K562 (cell line): ENCODE results near the gene BSDC1. TPM values are rescaled to one million over a fixed set of nuclear protein-coding genes. Genes with fewer than 3 reads are reported as not detected.

Experiments used
- ETV5 ChIP-seq: sonication (generic); formaldehyde crosslinking; IDR thresholded peaks from 2 replicates; pipeline ENCODE4 v1.4.0; 2020; ENCODE audit warnings: low read depth, mild to moderate bottlenecking, missing genetic modification reagents
- GABPA ChIP-seq: fragments of 200-800 bp; sonication (Bioruptor generic); conservative IDR thresholded peaks from 2 replicates; pipeline ENCODE4 v1.6.1; 2016; ENCODE audit warnings: low read depth, missing genetic modification characterization, missing compliant biosample characterization
- HNRNPL ChIP-seq: fragments of 200-400 bp; formaldehyde crosslinking; IDR thresholded peaks from 2 replicates; pipeline ENCODE4 v1.6.1; 2017; ENCODE audit warnings: low read depth, mild to moderate bottlenecking, low read length
- NCOA6 ChIP-seq: fragments of 450-650 bp; IDR thresholded peaks from 2 replicates; pipeline ENCODE4 v1.6.1; 2017; ENCODE audit warnings: mild to moderate bottlenecking
- NUFIP1 ChIP-seq: fragments of 450-650 bp; IDR thresholded peaks from 2 replicates; pipeline ENCODE4 v1.6.1; 2018; ENCODE audit not compliant: partially characterized antibody
- polyA plus RNA-seq, 8 experiments: library from polyadenylated mRNA; depleted of rRNA in 4 of 8; stranded (reverse) in 5 of 8; unstranded in 3 of 8; fragments of >200 nt; fragmentation: Nextera tagmentation in 2 of 8; fragmentation: Illumina TruSeq in 1 of 8; extraction: Ambion mirVana in 2 of 8; extraction: Trizol in 1 of 8; gene quantifications; 2 replicates each; pipeline versions ENCODE4 v1.2.1 to v1.2.3, GENCODE V29; 2011 to 2014; ENCODE audit warnings: inconsistent platforms in 1 of 8, missing spikeins in 1 of 8
- total RNA-seq, 7 experiments: library from RNA; depleted of rRNA in 6 of 7; stranded (reverse); fragments of >200 nt in 6 of 7; fragmentation: Illumina TruSeq in 2 of 7; extraction: Trizol in 2 of 7; gene quantifications; 2 replicates each; pipeline versions ENCODE4 v1.2.1 to v1.2.3, GENCODE V29; 2011 to 2021; ENCODE audit warnings: low replicate concordance in 1 of 7
- TF ChIP-seq, protein P1 (sequence below): sonication (generic); formaldehyde crosslinking; IDR thresholded peaks from 2 replicates; pipeline ENCODE4 v1.8.0; 2022; ENCODE audit warnings: missing genetic modification reagents, mild to moderate bottlenecking, moderate library complexity, borderline replicate concordance
- TF ChIP-seq, protein P2 (sequence below): fragments of 250-450 bp; sonication (Bioruptor Pico); IDR thresholded peaks from 2 replicates; pipeline ENCODE4 v1.9.0; 2021; ENCODE audit warnings: mild to moderate bottlenecking, inconsistent platforms
- TF ChIP-seq, protein P3 (sequence below), 2 experiments: fragments of 450-650 bp in 1 of 2; sonication (generic) in 1 of 2; formaldehyde crosslinking in 1 of 2; IDR thresholded peaks; 2 replicates each; pipeline versions ENCODE4 v1.7.1 to v1.9.0; 2016 to 2022; ENCODE audit warnings: inconsistent platforms in 1 of 2, mild to moderate bottlenecking in 1 of 2, missing genetic modification reagents in 1 of 2
- TF ChIP-seq, protein P4 (sequence below): sonication (generic); formaldehyde crosslinking; IDR thresholded peaks from 2 replicates; pipeline ENCODE4 v1.8.0; 2022; ENCODE audit warnings: mild to moderate bottlenecking, missing genetic modification reagents

Gene BSDC1
- total and polyA plus RNA-seq, 9 of the 15 experiments (the other 6 are each of a cell fraction or from before 2014, with no cell fraction given), result 10.2 to 96.8 (median 73.1) TPM

DNA sequence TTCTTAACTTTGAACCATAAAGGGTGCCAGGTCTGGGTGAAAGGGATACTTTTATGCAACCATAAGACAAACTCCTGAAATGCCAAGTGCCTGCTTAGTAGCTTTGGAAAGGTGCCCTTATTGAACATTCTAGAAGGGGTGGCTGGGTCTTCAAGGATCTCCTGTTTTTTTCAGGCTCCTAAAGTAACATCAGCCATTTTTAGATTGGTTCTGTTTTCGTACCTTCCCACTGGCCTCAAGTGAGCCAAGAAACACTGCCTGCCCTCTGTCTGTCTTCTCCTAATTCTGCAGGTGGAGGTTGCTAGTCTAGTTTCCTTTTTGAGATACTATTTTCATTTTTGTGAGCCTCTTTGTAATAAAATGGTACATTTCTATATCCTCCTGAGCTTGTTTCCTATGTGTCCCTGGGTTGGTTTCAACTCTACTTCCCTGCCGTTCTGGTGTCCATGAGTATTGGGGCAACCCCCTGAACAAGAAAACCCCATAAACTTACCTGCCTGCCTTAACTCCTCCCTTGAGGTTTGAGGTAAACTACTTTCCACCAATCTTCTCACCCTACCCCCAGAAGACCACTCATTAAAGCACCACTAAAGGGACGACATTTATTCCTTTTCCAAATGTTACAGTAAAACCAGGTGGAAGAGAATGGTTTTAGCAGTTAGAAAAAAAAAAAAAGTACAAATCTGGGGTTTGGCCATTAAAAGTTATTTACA, 60.8 kb downstream of the BSDC1 start (continued):
- TF ChIP-seq, protein P1, sequence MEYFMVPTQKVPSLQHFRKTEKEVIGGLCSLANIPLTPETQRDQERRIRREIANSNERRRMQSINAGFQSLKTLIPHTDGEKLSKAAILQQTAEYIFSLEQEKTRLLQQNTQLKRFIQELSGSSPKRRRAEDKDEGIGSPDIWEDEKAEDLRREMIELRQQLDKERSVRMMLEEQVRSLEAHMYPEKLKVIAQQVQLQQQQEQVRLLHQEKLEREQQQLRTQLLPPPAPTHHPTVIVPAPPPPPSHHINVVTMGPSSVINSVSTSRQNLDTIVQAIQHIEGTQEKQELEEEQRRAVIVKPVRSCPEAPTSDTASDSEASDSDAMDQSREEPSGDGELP (CRISPR knock-in tag), result no peak
- TF ChIP-seq, protein P2, sequence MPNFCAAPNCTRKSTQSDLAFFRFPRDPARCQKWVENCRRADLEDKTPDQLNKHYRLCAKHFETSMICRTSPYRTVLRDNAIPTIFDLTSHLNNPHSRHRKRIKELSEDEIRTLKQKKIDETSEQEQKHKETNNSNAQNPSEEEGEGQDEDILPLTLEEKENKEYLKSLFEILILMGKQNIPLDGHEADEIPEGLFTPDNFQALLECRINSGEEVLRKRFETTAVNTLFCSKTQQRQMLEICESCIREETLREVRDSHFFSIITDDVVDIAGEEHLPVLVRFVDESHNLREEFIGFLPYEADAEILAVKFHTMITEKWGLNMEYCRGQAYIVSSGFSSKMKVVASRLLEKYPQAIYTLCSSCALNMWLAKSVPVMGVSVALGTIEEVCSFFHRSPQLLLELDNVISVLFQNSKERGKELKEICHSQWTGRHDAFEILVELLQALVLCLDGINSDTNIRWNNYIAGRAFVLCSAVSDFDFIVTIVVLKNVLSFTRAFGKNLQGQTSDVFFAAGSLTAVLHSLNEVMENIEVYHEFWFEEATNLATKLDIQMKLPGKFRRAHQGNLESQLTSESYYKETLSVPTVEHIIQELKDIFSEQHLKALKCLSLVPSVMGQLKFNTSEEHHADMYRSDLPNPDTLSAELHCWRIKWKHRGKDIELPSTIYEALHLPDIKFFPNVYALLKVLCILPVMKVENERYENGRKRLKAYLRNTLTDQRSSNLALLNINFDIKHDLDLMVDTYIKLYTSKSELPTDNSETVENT (CRISPR knock-in tag), result no peak
- TF ChIP-seq, protein P3, sequence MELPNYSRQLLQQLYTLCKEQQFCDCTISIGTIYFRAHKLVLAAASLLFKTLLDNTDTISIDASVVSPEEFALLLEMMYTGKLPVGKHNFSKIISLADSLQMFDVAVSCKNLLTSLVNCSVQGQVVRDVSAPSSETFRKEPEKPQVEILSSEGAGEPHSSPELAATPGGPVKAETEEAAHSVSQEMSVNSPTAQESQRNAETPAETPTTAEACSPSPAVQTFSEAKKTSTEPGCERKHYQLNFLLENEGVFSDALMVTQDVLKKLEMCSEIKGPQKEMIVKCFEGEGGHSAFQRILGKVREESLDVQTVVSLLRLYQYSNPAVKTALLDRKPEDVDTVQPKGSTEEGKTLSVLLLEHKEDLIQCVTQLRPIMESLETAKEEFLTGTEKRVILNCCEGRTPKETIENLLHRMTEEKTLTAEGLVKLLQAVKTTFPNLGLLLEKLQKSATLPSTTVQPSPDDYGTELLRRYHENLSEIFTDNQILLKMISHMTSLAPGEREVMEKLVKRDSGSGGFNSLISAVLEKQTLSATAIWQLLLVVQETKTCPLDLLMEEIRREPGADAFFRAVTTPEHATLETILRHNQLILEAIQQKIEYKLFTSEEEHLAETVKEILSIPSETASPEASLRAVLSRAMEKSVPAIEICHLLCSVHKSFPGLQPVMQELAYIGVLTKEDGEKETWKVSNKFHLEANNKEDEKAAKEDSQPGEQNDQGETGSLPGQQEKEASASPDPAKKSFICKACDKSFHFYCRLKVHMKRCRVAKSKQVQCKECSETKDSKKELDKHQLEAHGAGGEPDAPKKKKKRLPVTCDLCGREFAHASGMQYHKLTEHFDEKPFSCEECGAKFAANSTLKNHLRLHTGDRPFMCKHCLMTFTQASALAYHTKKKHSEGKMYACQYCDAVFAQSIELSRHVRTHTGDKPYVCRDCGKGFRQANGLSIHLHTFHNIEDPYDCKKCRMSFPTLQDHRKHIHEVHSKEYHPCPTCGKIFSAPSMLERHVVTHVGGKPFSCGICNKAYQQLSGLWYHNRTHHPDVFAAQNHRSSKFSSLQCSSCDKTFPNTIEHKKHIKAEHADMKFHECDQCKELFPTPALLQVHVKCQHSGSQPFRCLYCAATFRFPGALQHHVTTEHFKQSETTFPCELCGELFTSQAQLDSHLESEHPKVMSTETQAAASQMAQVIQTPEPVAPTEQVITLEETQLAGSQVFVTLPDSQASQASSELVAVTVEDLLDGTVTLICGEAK (IDR thresholded peaks at IDR 0.05), result no peak
- TF ChIP-seq, protein P3 (CRISPR knock-in tag; IDR thresholded peaks at IDR 0.05), result no peak
- TF ChIP-seq HNRNPL (no peak), NCOA6 (no peak), GABPA (no peak), NUFIP1 (no peak), ETV5 (CRISPR knock-in tag) (no peak)
- TF ChIP-seq, protein P4, sequence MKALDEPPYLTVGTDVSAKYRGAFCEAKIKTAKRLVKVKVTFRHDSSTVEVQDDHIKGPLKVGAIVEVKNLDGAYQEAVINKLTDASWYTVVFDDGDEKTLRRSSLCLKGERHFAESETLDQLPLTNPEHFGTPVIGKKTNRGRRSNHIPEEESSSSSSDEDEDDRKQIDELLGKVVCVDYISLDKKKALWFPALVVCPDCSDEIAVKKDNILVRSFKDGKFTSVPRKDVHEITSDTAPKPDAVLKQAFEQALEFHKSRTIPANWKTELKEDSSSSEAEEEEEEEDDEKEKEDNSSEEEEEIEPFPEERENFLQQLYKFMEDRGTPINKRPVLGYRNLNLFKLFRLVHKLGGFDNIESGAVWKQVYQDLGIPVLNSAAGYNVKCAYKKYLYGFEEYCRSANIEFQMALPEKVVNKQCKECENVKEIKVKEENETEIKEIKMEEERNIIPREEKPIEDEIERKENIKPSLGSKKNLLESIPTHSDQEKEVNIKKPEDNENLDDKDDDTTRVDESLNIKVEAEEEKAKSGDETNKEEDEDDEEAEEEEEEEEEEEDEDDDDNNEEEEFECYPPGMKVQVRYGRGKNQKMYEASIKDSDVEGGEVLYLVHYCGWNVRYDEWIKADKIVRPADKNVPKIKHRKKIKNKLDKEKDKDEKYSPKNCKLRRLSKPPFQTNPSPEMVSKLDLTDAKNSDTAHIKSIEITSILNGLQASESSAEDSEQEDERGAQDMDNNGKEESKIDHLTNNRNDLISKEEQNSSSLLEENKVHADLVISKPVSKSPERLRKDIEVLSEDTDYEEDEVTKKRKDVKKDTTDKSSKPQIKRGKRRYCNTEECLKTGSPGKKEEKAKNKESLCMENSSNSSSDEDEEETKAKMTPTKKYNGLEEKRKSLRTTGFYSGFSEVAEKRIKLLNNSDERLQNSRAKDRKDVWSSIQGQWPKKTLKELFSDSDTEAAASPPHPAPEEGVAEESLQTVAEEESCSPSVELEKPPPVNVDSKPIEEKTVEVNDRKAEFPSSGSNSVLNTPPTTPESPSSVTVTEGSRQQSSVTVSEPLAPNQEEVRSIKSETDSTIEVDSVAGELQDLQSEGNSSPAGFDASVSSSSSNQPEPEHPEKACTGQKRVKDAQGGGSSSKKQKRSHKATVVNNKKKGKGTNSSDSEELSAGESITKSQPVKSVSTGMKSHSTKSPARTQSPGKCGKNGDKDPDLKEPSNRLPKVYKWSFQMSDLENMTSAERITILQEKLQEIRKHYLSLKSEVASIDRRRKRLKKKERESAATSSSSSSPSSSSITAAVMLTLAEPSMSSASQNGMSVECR (CRISPR knock-in tag), result no peak
